ENCODE data around the gene DCLK1. TPM values are rescaled to one million over a fixed set of nuclear protein-coding genes. Genes with fewer than 3 reads are reported as not detected.

DCLK1 gene
- total RNA-seq, 1 experiment from 2014 or later: 0.10 TPM

- Histone ChIP-seq H3K79me2 (ENCODE audit: insufficient read depth, low read length) (no peaks in the 10 kb centered on the region), H3K4me1 (ENCODE audit: control insufficient read depth in 1 of 2, insufficient read depth in 2 of 2, low read length in 2 of 2) (no peaks in the 10 kb centered on the region), H3K9ac (ENCODE audit: low read length) (no peak overlapping the region), H3K9me2 (ENCODE audit: insufficient read depth) (no peaks in the 10 kb centered on the region), H3K27me3 (ENCODE audit: insufficient read depth, low read length) (no peaks in the 10 kb centered on the region), H3K4me3 (replicated peaks in 1 of 2; ENCODE audit: low read depth in 1 of 2, low read length in 2 of 2) (no peak overlapping the region), H4K20me1 (ENCODE audit: insufficient read depth) (no peaks in the 10 kb centered on the region), H3K27ac (ENCODE audit: low read depth, low read length) (no peak overlapping the region), H3K9me3 (ENCODE audit: control insufficient read depth in 1 of 2, insufficient read depth in 1 of 2, low read depth in 1 of 2, low read length in 2 of 2) (peaks cover 0 to 14% of the 10 kb centered on the region in 2 experiments; a peak in 1 of 4 replicates), H2AFZ (ENCODE audit: low read depth, low read length, poor library complexity, severe bottlenecking) (no peak overlapping the region), H3K36me3 (ENCODE audit: control insufficient read depth in 1 of 2, insufficient read depth in 2 of 2, low read length in 2 of 2) (no peaks in the 10 kb centered on the region), H3K4me2 (ENCODE audit: low read length) (no peak overlapping the region)
- RAD21 ChIA-PET (ENCODE audit: low non-redundant PET in 1 of 2, low total read pairs in 2 of 2, uncharacterized antibody in 2 of 2, unreplicated experiment in 2 of 2): no interaction called here
- CTCF ChIA-PET: no interaction called here
- TF ChIP-seq ZBTB33 (IDR thresholded peaks at IDR 0.05; ENCODE audit: extremely low read depth, insufficient replicate concordance, low read length) (no peak), ZFX (IDR thresholded peaks at IDR 0.05) (no peak), SRF (IDR thresholded peaks at IDR 0.05; ENCODE audit: low read depth) (no peak)
- ATAC-seq: no peak
- intact Hi-C loops (cut with micrococcal nuclease): no loop called here
- no peak for DNase-seq (ENCODE audit: low read depth, low spot score)
- BruUV-seq (replicated peaks): no TSS peak
- POLR2A ChIA-PET: no interaction called here
Measured at GRCh38 chr13:36088463-36088862, 42.7 kb downstream of the DCLK1 start.

- POLR2A ChIA-PET: no interaction called here
- Histone ChIP-seq H3K9ac (ENCODE audit: low read length) (no peak overlapping the region), H3K79me2 (ENCODE audit: insufficient read depth, low read length) (no peaks in the 10 kb centered on the region), H3K27ac (ENCODE audit: low read depth, low read length) (no peak overlapping the region), H3K9me2 (ENCODE audit: insufficient read depth) (no peaks in the 10 kb centered on the region), H3K4me2 (ENCODE audit: low read length) (no peak overlapping the region), H3K36me3 (ENCODE audit: control insufficient read depth in 1 of 2, insufficient read depth in 2 of 2, low read length in 2 of 2) (no peaks in the 10 kb centered on the region), H3K9me3 (ENCODE audit: control insufficient read depth in 1 of 2, insufficient read depth in 1 of 2, low read depth in 1 of 2, low read length in 2 of 2) (peaks cover 0 to 14% of the 10 kb centered on the region in 2 experiments; a peak in 1 of 4 replicates), H4K20me1 (ENCODE audit: insufficient read depth) (no peaks in the 10 kb centered on the region), H3K27me3 (ENCODE audit: insufficient read depth, low read length) (no peaks in the 10 kb centered on the region), H3K4me1 (ENCODE audit: control insufficient read depth in 1 of 2, insufficient read depth in 2 of 2, low read length in 2 of 2) (no peaks in the 10 kb centered on the region), H3K4me3 (replicated peaks in 1 of 2; ENCODE audit: low read depth in 1 of 2, low read length in 2 of 2) (no peak overlapping the region), H2AFZ (ENCODE audit: low read depth, low read length, poor library complexity, severe bottlenecking) (no peak overlapping the region)
- intact Hi-C loops (cut with micrococcal nuclease): no loop called here
- DNase-seq (ENCODE audit: low read depth, low spot score) (no peak), ATAC-seq (no peak)
- no TSS peak for BruUV-seq (replicated peaks)
- RAD21 ChIA-PET (ENCODE audit: low non-redundant PET in 1 of 2, low total read pairs in 2 of 2, uncharacterized antibody in 2 of 2, unreplicated experiment in 2 of 2): no interaction called here
- CTCF ChIA-PET: no interaction called here
- TF ChIP-seq SRF (IDR thresholded peaks at IDR 0.05; ENCODE audit: low read depth) (no peak), SIN3A (IDR thresholded peaks at IDR 0.05; ENCODE audit: low read depth) (no peak), ELF1 (IDR thresholded peaks at IDR 0.05; ENCODE audit: borderline replicate concordance, low read depth) (no peak), CBX3 (IDR thresholded peaks at IDR 0.05; ENCODE audit: low read depth) (no peak), CTCF (IDR thresholded peaks at IDR 0.05 in 2 of 3, conservative IDR thresholded peaks at IDR 0.05 in 1 of 3; ENCODE audit: borderline replicate concordance in 1 of 3, insufficient read depth in 1 of 3, low read depth in 2 of 3, low read length in 2 of 3) (no peak), YY1 (IDR thresholded peaks at IDR 0.05; ENCODE audit: extremely low read depth, insufficient replicate concordance, low read depth, low read length) (no peak), FOSL1 (IDR thresholded peaks at IDR 0.05; ENCODE audit: low read depth) (no peak), ZBTB33 (IDR thresholded peaks at IDR 0.05; ENCODE audit: extremely low read depth, insufficient replicate concordance, low read length) (no peak)
Measured at GRCh38 chr13:36088001-36088400, 43.2 kb downstream of the DCLK1 start.
